Measurements from ENCODE around the gene ZSCAN23. TPM values are rescaled to one million over a fixed set of nuclear protein-coding genes. Genes with fewer than 3 reads are reported as not detected.

Gene ZSCAN23
- total RNA-seq, 3 donors from 2014 or later (not counting 1 experiment from before 2014, with no cell fraction given): 0.36 to 0.55 TPM; not detected in 1

DNA sequence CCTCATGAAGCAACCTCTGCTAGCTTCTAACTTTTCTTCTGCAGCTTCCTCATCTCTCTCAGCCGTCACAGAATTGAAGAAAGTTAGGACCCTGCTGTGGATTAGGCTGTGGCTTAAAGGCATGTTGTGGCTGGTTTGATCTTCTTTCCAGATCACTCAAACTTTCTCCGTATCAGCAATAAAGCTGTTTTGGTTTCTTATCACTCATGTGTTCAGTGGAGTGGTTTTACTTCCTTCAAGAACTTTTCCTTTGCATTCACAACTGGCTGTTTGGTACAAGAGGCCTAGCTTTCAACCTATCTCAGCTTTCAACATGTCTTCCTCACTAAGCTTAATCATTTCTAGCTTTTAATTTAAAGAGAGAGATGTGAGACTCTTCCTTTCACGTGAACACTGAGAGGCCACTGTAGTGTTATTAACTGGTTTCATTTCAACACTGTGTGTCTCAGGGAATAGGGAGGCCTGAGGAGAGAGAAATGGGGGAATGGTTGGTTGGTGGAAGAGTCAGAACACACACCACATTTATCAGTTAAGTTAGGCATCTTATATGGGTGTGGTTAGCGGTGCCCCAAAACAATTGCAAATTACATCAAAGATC is 17.2 kb downstream of the ZSCAN23 start:
- no peak overlapping the region for H3K27ac Mint-ChIP-seq
- intact Hi-C loops (cut with micrococcal nuclease): no loop called here

DNA sequence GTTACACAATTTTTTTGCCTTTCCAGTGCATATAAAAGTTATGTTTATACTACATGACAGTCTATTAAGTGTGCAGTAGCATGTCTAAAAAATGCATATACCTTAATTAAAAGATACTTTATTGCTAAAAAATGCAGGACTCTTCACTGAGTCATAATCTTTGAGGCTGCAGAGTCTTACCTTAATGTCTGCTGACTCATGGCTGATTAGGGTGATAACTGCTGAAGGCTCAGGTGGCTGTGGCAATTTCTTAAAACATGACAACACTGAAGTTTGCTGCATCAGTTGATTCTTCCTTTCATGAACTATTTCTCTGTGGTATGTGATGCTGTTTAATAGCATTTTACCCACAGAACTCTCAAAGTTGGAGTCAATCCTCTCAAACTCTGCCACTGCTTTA is 19.1 kb downstream of the ZSCAN23 start:
- Histone ChIP-seq H3K36me3 (ENCODE audit: control insufficient read depth, insufficient read depth, low read length) (no peaks in the 10 kb centered on the region), H3K4me3 (ENCODE audit: low read length) (no peak overlapping the region), H3K27me3 (ENCODE audit: control insufficient read depth, insufficient read depth, low read length) (no peaks in the 10 kb centered on the region), H3K9me3 (ENCODE audit: control insufficient read depth, insufficient read depth, low read length) (no peaks in the 10 kb centered on the region), H3K27ac (ENCODE audit: low read length) (no peak overlapping the region), H3K4me1 (ENCODE audit: control insufficient read depth, insufficient read depth, low read length) (no peaks in the 10 kb centered on the region)
- Mint-ChIP-seq H3K4me1 (no peaks in the 10 kb centered on the region), H3K4me3 (no peak overlapping the region), H3K27ac (no peak overlapping the region), H3K36me3 (no peaks in the 10 kb centered on the region), H3K9me3 (no peaks in the 10 kb centered on the region), H3K27me3 (ENCODE audit: low read depth in 2 of 2) (peaks cover 20 to 47% of the 10 kb centered on the region in 2 donors)
- ATAC-seq (no peak), DNase-seq (no peak)
- intact Hi-C loops (cut with micrococcal nuclease): no loop called here
- no peak for TF ChIP-seq CTCF (IDR thresholded peaks at IDR 0.05)

More for the DNA sequence above, 17.2 kb downstream of the ZSCAN23 start:
- ATAC-seq: no peak
- H3K9me3 ChIP-seq (ENCODE audit: control insufficient read depth, insufficient read depth, low read length): no peaks in the 10 kb centered on the region
- Mint-ChIP-seq H3K27me3 (ENCODE audit: low read depth in 2 of 2) (peaks cover 25 to 35% of the 10 kb centered on the region in 2 donors), H3K36me3 (no peaks in the 10 kb centered on the region), H3K4me1 (no peaks in the 10 kb centered on the region), H3K4me3 (no peak overlapping the region), H3K9me3 (no peaks in the 10 kb centered on the region)
- no peak for DNase-seq
- no peaks in the 10 kb centered on the region for H3K36me3 ChIP-seq (ENCODE audit: control insufficient read depth, insufficient read depth, low read length)
- no peak overlapping the region for H3K27ac ChIP-seq (ENCODE audit: low read length)
- H3K4me3 ChIP-seq (ENCODE audit: low read length): no peak overlapping the region
- H3K4me1 ChIP-seq (ENCODE audit: control insufficient read depth, insufficient read depth, low read length): no peaks in the 10 kb centered on the region
- whole genome bisulfite sequencing (ENCODE audit: insufficient coverage): 40% methylated on average over 2 of the region's 4 CpGs
- no peaks in the 10 kb centered on the region for H3K27me3 ChIP-seq (ENCODE audit: control insufficient read depth, insufficient read depth, low read length)
- no peak for TF ChIP-seq CTCF (IDR thresholded peaks at IDR 0.05)

DNA sequence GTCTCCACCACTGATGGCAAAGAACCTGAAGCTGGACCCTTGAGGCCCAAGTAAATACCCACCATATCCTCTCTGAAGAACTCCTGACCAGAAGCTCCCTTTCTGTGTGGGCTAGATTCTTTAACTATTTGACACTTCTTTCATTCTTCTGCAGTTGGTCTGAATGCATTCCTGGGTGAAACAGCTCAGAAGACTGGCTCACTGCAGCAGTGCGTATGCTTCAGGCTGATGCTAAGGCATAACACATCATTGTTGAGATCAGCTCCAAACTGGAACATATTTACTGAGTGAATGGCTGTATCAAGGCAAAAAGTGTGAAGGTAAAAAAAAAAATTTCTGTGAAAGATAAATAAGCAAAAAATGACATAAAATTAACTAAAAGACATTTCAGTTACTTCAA is 19.7 kb downstream of the ZSCAN23 start:
- H3K27me3 Mint-ChIP-seq (ENCODE audit: low read depth in 2 of 2): peaks cover 23 to 47% of the 10 kb centered on the region in 2 donors
- no peak for ATAC-seq
- H3K36me3 Mint-ChIP-seq: no peaks in the 10 kb centered on the region
- H3K27ac Mint-ChIP-seq: no peak overlapping the region
- H3K4me1 ChIP-seq (ENCODE audit: control insufficient read depth, insufficient read depth, low read length): no peaks in the 10 kb centered on the region
- no peaks in the 10 kb centered on the region for H3K9me3 ChIP-seq (ENCODE audit: control insufficient read depth, insufficient read depth, low read length)
- no peak overlapping the region for H3K4me3 ChIP-seq (ENCODE audit: low read length)
- H3K27ac ChIP-seq (ENCODE audit: low read length): no peak overlapping the region
- H3K9me3 Mint-ChIP-seq: no peaks in the 10 kb centered on the region
- 94% methylated on average over 1 of the region's 1 CpG for WGBS (ENCODE audit: insufficient coverage)
- H3K27me3 ChIP-seq (ENCODE audit: control insufficient read depth, insufficient read depth, low read length): no peaks in the 10 kb centered on the region
- no peak for DNase-seq
- intact Hi-C loops (cut with micrococcal nuclease): no loop called here
- H3K36me3 ChIP-seq (ENCODE audit: control insufficient read depth, insufficient read depth, low read length): no peaks in the 10 kb centered on the region
- H3K4me3 Mint-ChIP-seq: no peak overlapping the region
- no peak for TF ChIP-seq CTCF (IDR thresholded peaks at IDR 0.05)
- no peaks in the 10 kb centered on the region for H3K4me1 Mint-ChIP-seq

DNA sequence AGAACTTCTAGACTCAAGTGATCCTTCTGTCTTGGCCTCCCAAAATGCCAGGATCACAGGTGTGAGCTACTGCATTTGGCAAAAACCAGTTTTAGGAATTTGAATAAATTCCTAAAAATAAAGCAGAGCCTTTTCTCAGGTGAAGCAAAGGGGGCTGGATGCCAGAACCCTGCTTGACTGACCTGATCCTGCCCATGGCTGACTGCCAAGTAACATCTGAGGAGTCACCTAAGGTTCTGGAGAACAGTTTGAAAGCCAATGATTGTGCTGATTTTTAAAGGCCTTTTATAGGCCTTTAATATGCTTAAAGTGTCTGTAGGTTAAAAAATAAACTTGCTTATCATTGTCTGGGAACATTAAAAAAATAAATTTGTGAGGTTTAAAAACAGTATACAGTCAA is 29.6 kb downstream of the ZSCAN23 start:
- H3K4me3 Mint-ChIP-seq: no peak overlapping the region
- Histone ChIP-seq H3K4me1 (ENCODE audit: control insufficient read depth, insufficient read depth, low read length) (no peaks in the 10 kb centered on the region), H3K27ac (ENCODE audit: low read length) (no peak overlapping the region), H3K36me3 (ENCODE audit: control insufficient read depth, insufficient read depth, low read length) (no peaks in the 10 kb centered on the region), H3K9me3 (ENCODE audit: control insufficient read depth, insufficient read depth, low read length) (no peaks in the 10 kb centered on the region), H3K27me3 (ENCODE audit: control insufficient read depth, insufficient read depth, low read length) (peaks cover 5% of the 10 kb centered on the region), H3K4me3 (ENCODE audit: low read length) (no peak overlapping the region)
- no peaks in the 10 kb centered on the region for H3K36me3 Mint-ChIP-seq
- DNase-seq: no peak
- ATAC-seq: no peak
- no peaks in the 10 kb centered on the region for H3K9me3 Mint-ChIP-seq
- H3K27me3 Mint-ChIP-seq (ENCODE audit: low read depth in 2 of 2): peaks cover 33 to 41% of the 10 kb centered on the region in 2 donors
- intact Hi-C loops (cut with micrococcal nuclease): no loop called here
- H3K27ac Mint-ChIP-seq: no peak overlapping the region
- H3K4me1 Mint-ChIP-seq: no peaks in the 10 kb centered on the region
- TF ChIP-seq CTCF (IDR thresholded peaks at IDR 0.05): no peak
